WERI-Rb-1 (cell line): Measurements from ENCODE around the gene NRN1.

Experiments
- DNase-seq: peaks from one replicate; pipeline ENCODE4 v3.0.0-alpha.2; 2020
- H3K27ac ChIP-seq: fragments of 250-450 bp; sonication (Bioruptor Pico); 2 replicates; pipeline ENCODE4 v1.5.1; 2020; ENCODE audit warnings: mild to moderate bottlenecking, moderate library complexity
- H3K27me3 ChIP-seq: fragments of 250-450 bp; sonication (Bioruptor Pico); 2 replicates; pipeline ENCODE4 v1.5.1; 2021; ENCODE audit warnings: mild to moderate bottlenecking, low read depth, moderate library complexity; ENCODE audit not compliant: insufficient read depth, severe bottlenecking
- H3K36me3 ChIP-seq: fragments of 250-450 bp; sonication (Bioruptor Pico); 2 replicates; pipeline ENCODE4 v1.5.1; 2020; ENCODE audit warnings: mild to moderate bottlenecking, moderate library complexity
- H3K4me3 ChIP-seq: 2 replicates; pipeline ENCODE4 v1.5.1; 2011; ENCODE audit warnings: low read depth, mild to moderate bottlenecking, control low read depth, low read length
- H3K9me3 ChIP-seq: fragments of 250-450 bp; sonication (Bioruptor Pico); 2 replicates; pipeline ENCODE4 v1.5.1; 2021; ENCODE audit warnings: mild to moderate bottlenecking, moderate library complexity; ENCODE audit not compliant: severe bottlenecking
- TF ChIP-seq, protein P1 (sequence below): IDR thresholded peaks from 2 replicates; pipeline ENCODE4 v1.5.1; 2011; ENCODE audit warnings: low read depth, mild to moderate bottlenecking, control low read depth, inconsistent platforms, low read length

Gene NRN1

DNA sequence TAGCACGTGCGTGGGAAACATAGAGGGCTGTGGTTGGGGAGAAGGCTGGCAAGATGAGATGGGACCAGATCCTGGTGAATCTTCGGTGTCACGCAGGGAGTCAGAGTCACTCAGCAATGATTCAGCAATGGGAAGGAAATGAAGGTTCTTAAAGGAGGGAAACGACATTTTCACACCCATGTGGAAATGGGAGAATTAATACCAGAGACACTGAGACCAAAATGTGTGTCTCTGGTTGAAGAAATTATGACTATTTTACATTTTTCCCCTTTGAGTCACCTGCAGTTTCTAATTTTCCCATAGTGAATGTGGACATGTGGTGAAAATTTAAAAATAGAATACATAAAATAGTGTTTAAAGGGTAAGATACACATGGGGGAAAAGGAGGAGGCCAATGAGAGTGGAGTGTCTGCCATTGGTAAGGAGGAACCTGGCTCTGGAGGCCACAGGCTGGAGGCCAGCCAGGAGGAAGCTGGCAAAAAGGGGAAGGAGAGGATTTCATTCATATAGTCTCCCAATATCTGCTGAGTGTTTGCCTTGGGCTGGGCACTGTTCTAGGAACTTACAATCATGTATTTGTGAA lies 17.5 kb downstream of the NRN1 start:
- TF ChIP-seq, protein P1, sequence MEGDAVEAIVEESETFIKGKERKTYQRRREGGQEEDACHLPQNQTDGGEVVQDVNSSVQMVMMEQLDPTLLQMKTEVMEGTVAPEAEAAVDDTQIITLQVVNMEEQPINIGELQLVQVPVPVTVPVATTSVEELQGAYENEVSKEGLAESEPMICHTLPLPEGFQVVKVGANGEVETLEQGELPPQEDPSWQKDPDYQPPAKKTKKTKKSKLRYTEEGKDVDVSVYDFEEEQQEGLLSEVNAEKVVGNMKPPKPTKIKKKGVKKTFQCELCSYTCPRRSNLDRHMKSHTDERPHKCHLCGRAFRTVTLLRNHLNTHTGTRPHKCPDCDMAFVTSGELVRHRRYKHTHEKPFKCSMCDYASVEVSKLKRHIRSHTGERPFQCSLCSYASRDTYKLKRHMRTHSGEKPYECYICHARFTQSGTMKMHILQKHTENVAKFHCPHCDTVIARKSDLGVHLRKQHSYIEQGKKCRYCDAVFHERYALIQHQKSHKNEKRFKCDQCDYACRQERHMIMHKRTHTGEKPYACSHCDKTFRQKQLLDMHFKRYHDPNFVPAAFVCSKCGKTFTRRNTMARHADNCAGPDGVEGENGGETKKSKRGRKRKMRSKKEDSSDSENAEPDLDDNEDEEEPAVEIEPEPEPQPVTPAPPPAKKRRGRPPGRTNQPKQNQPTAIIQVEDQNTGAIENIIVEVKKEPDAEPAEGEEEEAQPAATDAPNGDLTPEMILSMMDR = no peak
- DNase-seq = no peak
- H3K27me3 ChIP-seq = no peaks in the 10 kb centered on the region

DNA sequence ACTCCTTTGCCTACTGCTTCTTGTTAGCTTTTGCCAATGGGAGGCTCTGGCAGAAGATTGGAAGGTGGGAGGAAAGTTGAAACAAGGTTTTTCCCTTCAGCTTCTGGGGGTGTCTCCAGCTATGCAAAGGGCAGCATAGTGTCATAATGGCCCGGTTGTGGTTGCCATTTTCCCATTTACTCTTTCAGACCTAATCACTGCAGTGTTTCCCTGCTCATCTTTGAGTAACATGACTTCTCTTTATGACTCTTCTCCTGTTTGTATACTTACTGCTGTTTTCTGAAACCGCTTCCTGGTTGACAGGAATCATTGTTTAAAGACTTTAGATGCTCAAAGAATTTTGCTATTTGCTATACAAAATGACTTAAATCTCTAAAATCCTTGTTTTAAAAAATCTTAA lies 19.9 kb downstream of the NRN1 start:
- TF ChIP-seq, protein P1 = no peak
- no peak overlapping the region for H3K27ac ChIP-seq
- no peak for DNase-seq
- H3K9me3 ChIP-seq = no peaks in the 10 kb centered on the region
- H3K27me3 ChIP-seq = no peaks in the 10 kb centered on the region
- no peaks in the 10 kb centered on the region for H3K36me3 ChIP-seq
- H3K4me3 ChIP-seq = no peak overlapping the region

More for the DNA sequence above, 17.5 kb downstream of the NRN1 start:
- no peaks in the 10 kb centered on the region for H3K36me3 ChIP-seq
- no peak overlapping the region for H3K4me3 ChIP-seq
- H3K9me3 ChIP-seq = no peaks in the 10 kb centered on the region
- H3K27ac ChIP-seq = no peak overlapping the region

DNA sequence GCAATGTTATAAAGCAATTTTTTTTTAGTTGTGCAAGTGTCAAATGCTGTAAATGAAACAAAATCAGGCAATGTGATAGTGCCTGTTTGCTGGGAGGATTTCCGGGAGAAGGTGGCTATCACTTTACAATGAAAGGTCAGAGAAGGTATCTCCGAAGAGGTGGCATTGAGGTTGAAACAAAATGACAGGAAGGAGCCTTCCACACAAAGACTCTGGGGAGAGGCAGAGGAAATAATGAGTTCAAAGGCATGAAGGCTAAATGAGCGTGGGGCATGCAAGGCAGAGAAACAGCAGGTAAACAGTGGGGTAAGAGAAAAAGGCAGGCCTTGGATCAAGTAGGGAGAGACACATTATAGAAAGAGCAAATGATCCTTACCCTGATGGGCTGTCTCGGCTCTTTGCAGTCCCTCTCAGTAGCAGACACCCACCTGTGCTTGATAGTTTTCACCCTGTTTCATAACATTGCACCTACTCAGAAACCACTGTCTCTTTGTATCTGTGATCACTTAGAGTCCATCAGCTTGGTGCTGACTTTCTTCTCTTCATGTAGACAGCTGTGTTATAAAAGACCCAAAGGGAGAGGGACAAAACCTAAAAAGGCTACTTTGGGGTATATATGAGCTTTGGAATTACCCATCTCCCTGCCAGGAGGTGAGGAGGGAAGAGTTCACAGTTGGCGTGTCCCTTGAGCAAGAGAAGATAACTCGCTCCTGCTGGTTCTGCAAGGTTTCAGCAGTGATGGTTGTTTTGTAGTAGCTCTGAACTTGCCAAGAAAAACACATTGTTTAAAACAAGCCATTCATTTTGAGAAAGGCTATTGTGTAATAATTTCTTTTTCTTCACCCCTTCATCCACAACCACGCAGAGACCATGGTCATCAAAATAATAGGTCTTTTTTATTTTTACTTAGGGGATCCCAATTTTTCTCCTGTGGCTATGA lies 22.3 kb downstream of the NRN1 start:
- TF ChIP-seq, protein P1 = no peak
- no peak for DNase-seq
- H3K9me3 ChIP-seq = no peaks in the 10 kb centered on the region
- H3K27me3 ChIP-seq = no peaks in the 10 kb centered on the region
- H3K36me3 ChIP-seq = no peaks in the 10 kb centered on the region
- no peak overlapping the region for H3K27ac ChIP-seq
- H3K4me3 ChIP-seq = no peak overlapping the region

DNA sequence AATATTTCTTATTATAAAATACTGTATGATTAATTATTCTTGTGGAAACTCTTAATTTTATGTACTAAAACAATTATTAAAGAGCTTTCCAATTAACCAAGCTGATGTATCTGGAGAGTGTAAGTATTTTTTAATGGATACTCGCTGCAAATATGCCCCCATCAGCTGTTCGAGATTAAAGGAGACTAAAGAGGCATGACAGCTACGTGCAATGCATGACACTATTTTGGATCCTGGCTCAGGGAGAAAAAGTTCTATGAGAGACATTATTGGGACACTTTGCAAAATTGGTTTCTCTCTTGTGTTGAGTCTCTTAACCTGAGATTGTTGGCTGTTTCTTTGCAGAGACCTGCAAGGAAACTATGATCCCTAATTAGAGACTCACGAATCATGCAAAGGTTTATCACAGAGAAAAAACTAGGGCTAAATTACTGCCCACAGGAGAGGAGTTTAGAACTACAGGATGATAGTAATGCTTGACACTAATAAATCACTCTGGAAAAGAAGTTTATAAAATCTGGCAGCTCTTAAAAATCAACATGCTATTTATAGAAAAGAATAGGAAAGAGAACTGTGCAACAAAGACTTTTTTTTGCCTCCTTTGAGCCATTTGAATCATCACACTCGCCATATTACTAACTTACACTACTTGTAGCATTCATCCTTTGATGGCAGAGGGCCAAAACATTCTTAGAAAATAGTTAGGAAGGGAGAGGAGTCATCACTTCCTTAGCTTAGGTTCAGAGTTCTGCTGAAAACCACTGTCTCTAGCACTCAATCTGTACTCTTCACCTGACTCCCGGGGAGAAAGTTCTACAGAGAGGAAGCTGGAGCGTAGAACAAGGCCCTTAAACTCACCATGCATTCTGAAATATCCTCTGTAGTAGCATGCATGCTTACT lies 25.3 kb downstream of the NRN1 start:
- no peak for DNase-seq
- H3K9me3 ChIP-seq = peaks cover 3% of the 10 kb centered on the region
- no peak overlapping the region for H3K27ac ChIP-seq
- no peak overlapping the region for H3K4me3 ChIP-seq
- no peaks in the 10 kb centered on the region for H3K27me3 ChIP-seq
- TF ChIP-seq, protein P1 = no peak
- no peaks in the 10 kb centered on the region for H3K36me3 ChIP-seq

DNA sequence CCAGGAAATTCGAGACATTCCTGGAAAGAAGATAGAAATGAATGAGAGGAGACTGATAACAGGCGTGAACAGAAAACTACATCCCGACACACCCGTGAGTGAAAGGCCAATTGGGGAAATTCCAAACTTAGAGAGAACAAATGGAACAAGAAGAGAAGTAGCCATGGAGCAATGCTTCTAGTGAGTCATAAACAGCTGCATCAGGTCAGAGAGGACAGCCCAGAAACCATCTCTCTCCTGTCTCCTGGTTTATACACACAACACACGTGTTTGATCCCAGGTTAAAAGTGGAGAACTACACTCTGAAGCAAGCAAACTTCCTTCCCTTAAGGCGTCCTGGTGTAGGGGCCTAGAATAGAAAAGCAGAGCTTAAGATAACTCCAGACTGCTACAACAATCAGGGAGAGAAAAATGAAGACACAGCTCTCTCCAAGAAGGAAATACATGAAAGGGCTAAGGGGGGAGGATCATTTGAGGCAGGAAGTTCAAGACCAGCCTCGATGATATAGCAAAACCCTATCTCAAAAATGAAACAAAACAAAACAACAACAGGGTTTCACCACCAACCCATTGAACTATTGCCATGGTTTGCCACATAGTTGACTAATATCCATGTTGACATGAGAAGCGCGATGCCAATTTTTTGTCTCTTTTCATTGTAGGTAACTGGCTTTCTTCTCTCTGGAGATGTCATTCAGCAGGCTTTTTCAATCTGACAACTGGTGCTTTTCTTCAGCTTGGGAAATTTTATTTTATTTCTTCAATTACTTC lies 26.9 kb downstream of the NRN1 start:
- peaks cover 3% of the 10 kb centered on the region for H3K9me3 ChIP-seq
- H3K36me3 ChIP-seq = no peaks in the 10 kb centered on the region
- no peak for DNase-seq
- H3K27me3 ChIP-seq = no peaks in the 10 kb centered on the region
- H3K4me3 ChIP-seq = no peak overlapping the region
- TF ChIP-seq, protein P1 = no peak
- no peak overlapping the region for H3K27ac ChIP-seq
